AG10803 (cell line): Measurements from ENCODE around the gene NSMF.

ENCODE experiments used
- DNase-seq: peaks from one replicate; pipeline ENCODE4 v3.0.0; 2010; ENCODE audit warnings: low read depth
- H3K4me3 ChIP-seq: 2 replicates; pipeline ENCODE4 v1.5.1; 2011; ENCODE audit warnings: mild to moderate bottlenecking, low read length, control low read depth
- CTCF ChIP-seq: conservative IDR thresholded peaks from 2 replicates; pipeline ENCODE4 v1.5.1; 2011; ENCODE audit warnings: mild to moderate bottlenecking, low read length, control low read depth, inconsistent platforms

The NSMF gene

GRCh38 chr9:137496601-137497375 lies 37.7 kb upstream of the NSMF start:
- no peak for DNase-seq
- TF ChIP-seq CTCF: no peak

GRCh38 chr9:137494550-137495351 lies 35.6 kb upstream of the NSMF start:
- H3K4me3 ChIP-seq: no peak overlapping the region
- no peak for TF ChIP-seq CTCF
- no peak for DNase-seq

More at GRCh38 chr9:137496601-137497375, 37.7 kb upstream of the NSMF start:
- no peak overlapping the region for H3K4me3 ChIP-seq

GRCh38 chr9:137494104-137494544 lies 35.0 kb upstream of the NSMF start:
- no peak for TF ChIP-seq CTCF
- no peak overlapping the region for H3K4me3 ChIP-seq
- DNase-seq: no peak

- TF ChIP-seq CTCF: no peak
- DNase-seq: no peak
- H3K4me3 ChIP-seq: no peak overlapping the region
Observed at GRCh38 chr9:137493364-137494103, 34.4 kb upstream of the NSMF start.

- no peak overlapping the region for H3K4me3 ChIP-seq
- no peak for DNase-seq
- no peak for TF ChIP-seq CTCF
Observed at GRCh38 chr9:137492464-137493363, 33.6 kb upstream of the NSMF start.

- no peak overlapping the region for H3K4me3 ChIP-seq
- no peak for TF ChIP-seq CTCF
- no peak for DNase-seq
Observed at GRCh38 chr9:137491735-137492432, 32.8 kb upstream of the NSMF start.
